Esophagus squamous epithelium (tissue), 5 donors: ENCODE measurements around the gene TMEM255B. TPM values are rescaled to one million over a fixed set of nuclear protein-coding genes. Genes with fewer than 3 reads are reported as not detected.

Experiments used
- DNase-seq: peaks from one replicate; lab custom pipeline; 2025; lab: John Stamatoyannopoulos, UW
- H3K27ac ChIP-seq, 4 donors: fragments of 200-600 bp; sonication (generic); one replicate each; pipeline ENCODE4 v1.5.1; 2016 to 2019; ENCODE audit warnings: mild to moderate bottlenecking in 1 of 4
- H3K27me3 ChIP-seq, 4 donors: fragments of 200-600 bp; sonication (generic); 1 replicate in 3 of 4; 2 replicates in 1 of 4; pipeline versions ENCODE4 v1.5.1 to v1.6.0; 2017 to 2021; ENCODE audit warnings: antibody characterized with exemption in 1 of 4
- H3K36me3 ChIP-seq, 3 donors: fragments of 200-600 bp; sonication (generic); one replicate each; pipeline ENCODE4 v1.5.1; 2016 to 2019
- H3K4me1 ChIP-seq, 3 donors: fragments of 200-600 bp; sonication (generic); one replicate each; pipeline ENCODE4 v1.5.1; 2017 to 2019
- H3K4me3 ChIP-seq, 4 donors: fragments of 200-600 bp; sonication (generic); 1 replicate in 3 of 4; 2 replicates in 1 of 4; pipeline ENCODE4 v1.5.1; 2016 to 2019; ENCODE audit warnings: mild to moderate bottlenecking in 2 of 4, moderate library complexity in 1 of 4
- H3K9me3 ChIP-seq, 3 donors: fragments of 200-600 bp; sonication (generic); one replicate each; pipeline ENCODE4 v1.5.1; 2016 to 2019
- CTCF ChIP-seq, 6 experiments: fragments of 450-650 bp in 4 of 6; fragments of 200-600 bp in 2 of 6; sonication (generic) in 2 of 6; IDR thresholded peaks; one replicate each; pipeline ENCODE4 v1.5.1; 2016 to 2019; ENCODE audit warnings: antibody characterized with exemption in 6 of 6, mild to moderate bottlenecking in 4 of 6, moderate library complexity in 4 of 6
- POLR2A ChIP-seq, 4 donors: fragments of 450-650 bp; IDR thresholded peaks; one replicate each; pipeline ENCODE4 v1.6.1; 2017; ENCODE audit warnings: antibody characterized with exemption in 4 of 4, mild to moderate bottlenecking in 4 of 4, moderate library complexity in 3 of 4
- WGBS, 2 donors: methylation state at CpG; one replicate each; pipeline ENCODE4 v1.1.5; 2018; 5-methylcytosine and 5-hydroxymethylcytosine counted together
- intact Hi-C: fragments of 100-400 bp; cut with DNase I; formaldehyde crosslinking; loops from one replicate; pipeline ENCODE4 v1.15.0; 2022
- total RNA-seq, 4 donors: library from RNA; depleted of rRNA; stranded (reverse); fragments of >200 nt; gene quantifications; one replicate each; pipeline ENCODE4 v1.1.0, GENCODE V29; 2016
- donor health status: DM: yes; HTN: yes; CAD: no.

TMEM255B gene
- total RNA-seq, 4 donors from 2014 or later, result 0.30 to 9.2 (median 3.2) TPM; not detected in 1

- H3K4me3 ChIP-seq, result no peak overlapping the region
- peaks cover 0 to 62% (median 0%) of the 10 kb centered on the region in 4 donors for H3K27me3 ChIP-seq
- intact Hi-C loops, result no loop called here
- TF ChIP-seq POLR2A (IDR thresholded peaks at IDR 0.05) (no peak), CTCF (IDR thresholded peaks at IDR 0.05) (no peak)
- no peak for DNase-seq
- H3K9me3 ChIP-seq, result no peaks in the 10 kb centered on the region
- H3K27ac ChIP-seq, result no peak overlapping the region
- H3K4me1 ChIP-seq, result peaks cover 0 to 13% (median 3%) of the 10 kb centered on the region in 3 donors
- no peaks in the 10 kb centered on the region for H3K36me3 ChIP-seq
- 73 to 84% methylated on average over 7 to 9 of the region's 9 CpGs for WGBS, 2 donors
Measured at GRCh38 chr13:113740286-113740556, 18.8 kb upstream of the TMEM255B start.

DNA sequence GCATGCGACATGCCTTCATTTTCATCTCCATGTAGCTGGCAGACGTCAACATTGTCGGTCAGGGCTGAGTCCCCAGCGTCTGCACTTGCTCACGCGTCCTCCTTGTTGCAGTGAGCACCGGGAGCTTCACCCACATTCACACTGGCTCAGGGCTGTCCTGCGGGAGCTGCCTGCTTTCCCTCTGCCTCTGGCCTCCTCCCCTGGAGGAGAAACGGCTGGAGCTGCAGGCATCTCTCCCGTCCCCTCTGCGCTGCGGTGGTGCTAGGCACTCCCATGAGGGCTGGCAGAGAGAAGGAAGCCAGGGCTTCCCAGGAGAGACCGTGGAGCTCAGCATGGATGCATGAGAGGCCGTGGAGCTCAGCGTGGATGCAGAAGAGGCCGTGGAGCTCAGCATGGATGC lies 18.4 kb upstream of the TMEM255B start:
- Histone ChIP-seq H3K27me3 (peaks cover 0 to 61% (median 0%) of the 10 kb centered on the region in 4 donors), H3K27ac (no peak overlapping the region), H3K36me3 (no peaks in the 10 kb centered on the region), H3K9me3 (no peaks in the 10 kb centered on the region), H3K4me1 (peaks cover 0 to 13% (median 3%) of the 10 kb centered on the region in 3 donors), H3K4me3 (no peak overlapping the region)
- DNase-seq, result no peak
- 84% methylated on average over 7 to 10 of the region's 16 CpGs for WGBS, 2 donors
- no peak for TF ChIP-seq POLR2A (IDR thresholded peaks at IDR 0.05)
- intact Hi-C loops, result no loop called here

DNA sequence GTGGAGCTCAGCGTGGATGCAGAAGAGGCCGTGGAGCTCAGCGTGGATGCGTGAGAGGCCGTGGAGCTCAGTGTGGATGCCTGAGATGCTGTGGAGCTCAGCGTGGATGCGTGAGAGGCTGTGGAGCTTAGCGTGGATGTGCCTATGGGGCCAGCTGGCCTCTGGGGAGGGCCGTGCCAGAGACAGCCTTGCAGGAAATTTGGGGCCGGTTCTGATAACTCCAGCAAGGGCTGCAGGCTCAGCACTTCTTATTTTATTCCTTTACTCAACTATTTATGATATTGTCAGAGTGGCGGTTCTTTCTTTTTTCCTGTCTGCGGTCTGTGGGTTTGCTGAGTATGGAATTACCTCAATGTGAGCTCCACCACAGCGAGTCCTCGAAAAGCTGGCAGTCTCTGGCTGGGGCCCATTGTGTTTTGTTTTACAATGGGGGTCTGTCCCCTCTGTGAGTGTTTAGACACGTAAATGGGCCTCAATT lies 17.8 kb upstream of the TMEM255B start:
- Histone ChIP-seq H3K36me3 (no peaks in the 10 kb centered on the region), H3K4me1 (peaks cover 0 to 13% (median 3%) of the 10 kb centered on the region in 3 donors), H3K9me3 (no peaks in the 10 kb centered on the region), H3K27ac (no peak overlapping the region), H3K4me3 (no peak overlapping the region), H3K27me3 (peaks cover 0 to 55% (median 0%) of the 10 kb centered on the region in 4 donors)
- WGBS, 2 donors, result 68 to 70% methylated on average over 14 to 15 of the region's 15 CpGs
- TF ChIP-seq POLR2A (IDR thresholded peaks at IDR 0.05) (no peak), CTCF (IDR thresholded peaks at IDR 0.05) (no peak)
- no peak for DNase-seq
- intact Hi-C loops, result no loop called here

GRCh38 chr13:113742000-113742441 lies 17.0 kb upstream of the TMEM255B start:
- no peaks in the 10 kb centered on the region for H3K36me3 ChIP-seq
- no peaks in the 10 kb centered on the region for H3K9me3 ChIP-seq
- no peak overlapping the region for H3K4me3 ChIP-seq
- TF ChIP-seq CTCF (IDR thresholded peaks at IDR 0.05), result no peak
- H3K27ac ChIP-seq, result no peak overlapping the region
- WGBS, 2 donors, result 27% methylated on average over 6 of the region's 15 CpGs; no CpG with 5 or more reads in 1 of the 2 donors
- no peak for DNase-seq
- H3K4me1 ChIP-seq, result peaks cover 0 to 13% (median 3%) of the 10 kb centered on the region in 3 donors
- peaks cover 0 to 50% (median 0%) of the 10 kb centered on the region in 4 donors for H3K27me3 ChIP-seq
- intact Hi-C loops, result no loop called here

- H3K36me3 ChIP-seq, result no peaks in the 10 kb centered on the region
- no peak for DNase-seq
- 28 to 61% methylated on average over 8 to 17 of the region's 21 CpGs for WGBS, 2 donors
- peaks cover 0 to 13% (median 3%) of the 10 kb centered on the region in 3 donors for H3K4me1 ChIP-seq
- H3K4me3 ChIP-seq, result no peak overlapping the region
- intact Hi-C loops, result no loop called here
- TF ChIP-seq POLR2A (IDR thresholded peaks at IDR 0.05), result no peak
- TF ChIP-seq CTCF (IDR thresholded peaks at IDR 0.05), result no peak
- H3K27ac ChIP-seq, result no peak overlapping the region
- peaks cover 0 to 47% (median 0%) of the 10 kb centered on the region in 4 donors for H3K27me3 ChIP-seq
- H3K9me3 ChIP-seq, result no peaks in the 10 kb centered on the region
Measured at GRCh38 chr13:113742445-113743120, 16.4 kb upstream of the TMEM255B start.
